ENCODE data around the gene VWC2. TPM values are rescaled to one million over a fixed set of nuclear protein-coding genes. Genes with fewer than 3 reads are reported as not detected.

Gene VWC2
- total RNA-seq, 4 donors from 2014 or later: 0.13 TPM; not detected in 3

- no peak overlapping the region for H3K27ac ChIP-seq
- H3K36me3 ChIP-seq: no peaks in the 10 kb centered on the region
These were observed 101.9 kb downstream of the VWC2 start for GRCh38 chr7:49875336-49875735.

GRCh38 chr7:49876202-49876601 is 102.8 kb downstream of the VWC2 start:
- Histone ChIP-seq H3K4me3 (no peak overlapping the region), H3K4me1 (no peaks in the 10 kb centered on the region), H3K27me3 (no peaks in the 10 kb centered on the region), H3K36me3 (no peaks in the 10 kb centered on the region), H3K9me3 (no peaks in the 10 kb centered on the region), H3K27ac (no peak overlapping the region)
- TF ChIP-seq POLR2A (IDR thresholded peaks at IDR 0.05) (no peak), CTCF (IDR thresholded peaks at IDR 0.05) (no peak)
- no peak for DNase-seq

More at GRCh38 chr7:49875336-49875735, 101.9 kb downstream of the VWC2 start:
- Histone ChIP-seq H3K4me1 (no peaks in the 10 kb centered on the region), H3K4me3 (no peak overlapping the region), H3K9me3 (no peaks in the 10 kb centered on the region), H3K27me3 (no peaks in the 10 kb centered on the region)
- TF ChIP-seq CTCF (IDR thresholded peaks at IDR 0.05) (no peak), POLR2A (IDR thresholded peaks at IDR 0.05) (no peak)
- no peak for DNase-seq

- H3K4me3 ChIP-seq: no peak overlapping the region
- H3K4me1 ChIP-seq: no peaks in the 10 kb centered on the region
- TF ChIP-seq POLR2A (IDR thresholded peaks at IDR 0.05) (no peak), CTCF (IDR thresholded peaks at IDR 0.05) (no peak)
- no peaks in the 10 kb centered on the region for H3K9me3 ChIP-seq
- no peak overlapping the region for H3K27ac ChIP-seq
- H3K27me3 ChIP-seq: no peaks in the 10 kb centered on the region
- no peaks in the 10 kb centered on the region for H3K36me3 ChIP-seq
- DNase-seq: no peak
These were observed 104.7 kb downstream of the VWC2 start for GRCh38 chr7:49878089-49878488.

GRCh38 chr7:49878627-49879026 is 105.2 kb downstream of the VWC2 start:
- Histone ChIP-seq H3K27ac (no peak overlapping the region), H3K9me3 (no peaks in the 10 kb centered on the region), H3K36me3 (no peaks in the 10 kb centered on the region), H3K27me3 (no peaks in the 10 kb centered on the region), H3K4me1 (no peaks in the 10 kb centered on the region), H3K4me3 (no peak overlapping the region)
- DNase-seq: no peak
- TF ChIP-seq CTCF (IDR thresholded peaks at IDR 0.05) (no peak), POLR2A (IDR thresholded peaks at IDR 0.05) (no peak)

- Histone ChIP-seq H3K27ac (no peak overlapping the region), H3K27me3 (no peaks in the 10 kb centered on the region), H3K9me3 (no peaks in the 10 kb centered on the region), H3K4me3 (no peak overlapping the region), H3K4me1 (no peaks in the 10 kb centered on the region), H3K36me3 (no peaks in the 10 kb centered on the region)
- DNase-seq: no peak
- TF ChIP-seq CTCF (IDR thresholded peaks at IDR 0.05) (no peak), POLR2A (IDR thresholded peaks at IDR 0.05) (no peak)
These were observed 110.5 kb downstream of the VWC2 start for GRCh38 chr7:49883933-49884332.
